NCI-H774 (cell line): Measurements from ENCODE around the gene NAT9.
A peak's percentile ranks its signal among the peaks of the same experiment; 100 is the strongest.

Experiments
- DNase-seq: peaks from one replicate; lab custom pipeline; 2025; lab: John Stamatoyannopoulos, UW

The NAT9 gene

GRCh38 chr17:74761419-74761818, 14.7 kb downstream of the NAT9 start:
- no peak for DNase-seq

GRCh38 chr17:74760404-74761105, 15.6 kb downstream of the NAT9 start:
- DNase-seq = no peak

- no peak for DNase-seq
These were observed 16.2 kb downstream of the NAT9 start for GRCh38 chr17:74759941-74760340.

GRCh38 chr17:74759243-74759801, 16.8 kb downstream of the NAT9 start:
- DNase-seq = no peak

GRCh38 chr17:74758848-74759168, 17.3 kb downstream of the NAT9 start:
- DNase-seq = no peak

GRCh38 chr17:74757931-74758847, 18.0 kb downstream of the NAT9 start:
- DNase-seq = no peak

GRCh38 chr17:74757502-74757901, 18.6 kb downstream of the NAT9 start:
- DNase-seq = no peak

GRCh38 chr17:74756891-74757290, 19.3 kb downstream of the NAT9 start:
- DNase-seq = no peak

GRCh38 chr17:74755533-74755932, 20.6 kb downstream of the NAT9 start:
- no peak for DNase-seq

GRCh38 chr17:74754832-74755231, 21.3 kb downstream of the NAT9 start:
- DNase-seq = no peak

- DNase-seq = no peak
These were observed 23.2 kb downstream of the NAT9 start for GRCh38 chr17:74752822-74753401.

- DNase-seq = no peak
These were observed 23.7 kb downstream of the NAT9 start for GRCh38 chr17:74752415-74752814.

- DNase-seq = no peak
These were observed 25.6 kb downstream of the NAT9 start for GRCh38 chr17:74750327-74751069.

GRCh38 chr17:74750039-74750326, 26.2 kb downstream of the NAT9 start:
- DNase-seq = no peak

GRCh38 chr17:74749279-74750038, 26.7 kb downstream of the NAT9 start:
- no peak for DNase-seq

- peak; percentile 98 for DNase-seq
These were observed 27.4 kb downstream of the NAT9 start, which contains the start of gene NHERF1 for GRCh38 chr17:74748529-74749278. Gene NHERF1, plus strand, starts transcription at chr17:74748628. Its CDS starts 219 bp downstream, at chr17:74748847.

GRCh38 chr17:74748279-74748528, 27.9 kb downstream of the NAT9 start:
- no peak for DNase-seq

GRCh38 chr17:74746922-74747321, 29.2 kb downstream of the NAT9 start:
- DNase-seq = no peak

GRCh38 chr17:74746376-74746775, 29.8 kb downstream of the NAT9 start:
- no peak for DNase-seq

- DNase-seq = no peak
These were observed 30.5 kb downstream of the NAT9 start for GRCh38 chr17:74745548-74746177.
